Progenitor cell of endocrine pancreas (in vitro differentiated cells): ENCODE results near the gene SPDYA. TPM values are rescaled to one million over a fixed set of nuclear protein-coding genes. Genes with fewer than 3 reads are reported as not detected.

Experiments used
- DNase-seq: peaks from one replicate; pipeline ENCODE4 v3.0.0; 2021; ENCODE audit warnings: low spot score; ENCODE audit not compliant: unreplicated experiment
- H3K27ac Mint-ChIP-seq: 2 replicates; pipeline ENCODE4 v1.8.0; 2021; ENCODE audit warnings: mild to moderate bottlenecking, moderate library complexity, mixed read lengths
- H3K27me3 Mint-ChIP-seq: 2 replicates; pipeline ENCODE4 v1.8.0; 2021; ENCODE audit warnings: mixed read lengths
- H3K36me3 Mint-ChIP-seq: 2 replicates; pipeline ENCODE4 v1.8.0; 2022; ENCODE audit warnings: mixed read lengths; ENCODE audit not compliant: insufficient read depth
- H3K4me1 Mint-ChIP-seq: 2 replicates; pipeline ENCODE4 v1.8.0; 2021; ENCODE audit warnings: low read depth, mixed read lengths
- H3K4me3 Mint-ChIP-seq: 2 replicates; pipeline ENCODE4 v1.8.0; 2021; ENCODE audit warnings: low read depth, mild to moderate bottlenecking, moderate library complexity, mixed read lengths
- H3K9me3 Mint-ChIP-seq: 2 replicates; pipeline ENCODE4 v1.8.0; 2021; ENCODE audit warnings: low read depth, mixed read lengths
- CTCF ChIP-seq: fragments of 200-600 bp; sonication (generic); IDR thresholded peaks from one replicate; pipeline ENCODE4 v1.5.0; 2021; ENCODE audit warnings: antibody characterized with exemption, mild to moderate bottlenecking; ENCODE audit not compliant: unreplicated experiment
- total RNA-seq: library from RNA; stranded (reverse); gene quantifications from 2 replicates; pipeline ENCODE4 v1.2.1, GENCODE V29; 2021

SPDYA gene
- total RNA-seq, 1 donor from 2014 or later, result 1.6 TPM

- Mint-ChIP-seq H3K4me1 (peaks cover 19% of the 10 kb centered on the region), H3K27me3 (no peaks in the 10 kb centered on the region), H3K9me3 (peaks cover 11% of the 10 kb centered on the region), H3K4me3 (no peak overlapping the region), H3K27ac (peak overlapping the region; percentile 42), H3K36me3 (peaks cover 18% of the 10 kb centered on the region)
- TF ChIP-seq CTCF, result no peak
- no peak for DNase-seq
These were observed 42.2 kb upstream of the SPDYA start for GRCh38 chr2:28768422-28768821.

GRCh38 chr2:28768952-28769351, 41.7 kb upstream of the SPDYA start:
- no peak for TF ChIP-seq CTCF

GRCh38 chr2:28772351-28772750, 38.3 kb upstream of the SPDYA start:
- Mint-ChIP-seq H3K4me3 (no peak overlapping the region), H3K9me3 (peaks cover 11% of the 10 kb centered on the region), H3K27ac (no peak overlapping the region), H3K36me3 (peaks cover 18% of the 10 kb centered on the region), H3K4me1 (peaks cover 12% of the 10 kb centered on the region), H3K27me3 (no peaks in the 10 kb centered on the region)
- no peak for TF ChIP-seq CTCF
- DNase-seq, result no peak

More at GRCh38 chr2:28768952-28769351, 41.7 kb upstream of the SPDYA start:
- H3K4me1 Mint-ChIP-seq, result peaks cover 18% of the 10 kb centered on the region
- no peak for DNase-seq
- H3K4me3 Mint-ChIP-seq, result no peak overlapping the region
- H3K27ac Mint-ChIP-seq, result peak overlapping the region; percentile 42
- peaks cover 11% of the 10 kb centered on the region for H3K9me3 Mint-ChIP-seq
- H3K27me3 Mint-ChIP-seq, result no peaks in the 10 kb centered on the region
- H3K36me3 Mint-ChIP-seq, result peaks cover 18% of the 10 kb centered on the region

- no peak overlapping the region for H3K4me3 Mint-ChIP-seq
- peaks cover 6% of the 10 kb centered on the region for H3K36me3 Mint-ChIP-seq
- TF ChIP-seq CTCF, result no peak
- H3K27ac Mint-ChIP-seq, result no peak overlapping the region
- H3K4me1 Mint-ChIP-seq, result peaks cover 2% of the 10 kb centered on the region
- DNase-seq, result no peak
- H3K27me3 Mint-ChIP-seq, result no peaks in the 10 kb centered on the region
- H3K9me3 Mint-ChIP-seq, result no peaks in the 10 kb centered on the region
These were observed 34.2 kb upstream of the SPDYA start for GRCh38 chr2:28776471-28776870.

GRCh38 chr2:28778392-28778791, 32.2 kb upstream of the SPDYA start:
- no peak for TF ChIP-seq CTCF
- H3K4me1 Mint-ChIP-seq, result no peaks in the 10 kb centered on the region
- H3K36me3 Mint-ChIP-seq, result peaks cover 14% of the 10 kb centered on the region
- no peaks in the 10 kb centered on the region for H3K9me3 Mint-ChIP-seq
- DNase-seq, result no peak
- H3K27me3 Mint-ChIP-seq, result no peaks in the 10 kb centered on the region
- H3K27ac Mint-ChIP-seq, result no peak overlapping the region
- no peak overlapping the region for H3K4me3 Mint-ChIP-seq
